Endothelial cell (in vitro differentiated cells): ENCODE results near the gene IL1RAP. TPM values are rescaled to one million over a fixed set of nuclear protein-coding genes. Genes with fewer than 3 reads are reported as not detected.
"Not testable (repeated sequence)": the region's sequence is repeated elsewhere in the genome, so short reads cannot be mapped to it uniquely, and the experiment has no call there.

ENCODE experiments used
- DNase-seq: peaks from one replicate; pipeline ENCODE4 v3.0.0; 2021; ENCODE audit warnings: low spot score
- H3K27ac Mint-ChIP-seq: one replicate; pipeline ENCODE4 v1.8.0; 2021; ENCODE audit warnings: mixed read lengths, inconsistent platforms; ENCODE audit not compliant: unreplicated experiment
- H3K27me3 Mint-ChIP-seq: one replicate; pipeline ENCODE4 v1.8.0; 2021; ENCODE audit warnings: mild to moderate bottlenecking, moderate library complexity, mixed read lengths, inconsistent platforms; ENCODE audit not compliant: unreplicated experiment
- H3K36me3 Mint-ChIP-seq: one replicate; pipeline ENCODE4 v1.8.0; 2021; ENCODE audit warnings: mild to moderate bottlenecking, low read depth, mixed read lengths, inconsistent platforms; ENCODE audit not compliant: unreplicated experiment
- H3K4me1 Mint-ChIP-seq: one replicate; pipeline ENCODE4 v1.8.0; 2021; ENCODE audit warnings: mild to moderate bottlenecking, mixed read lengths, inconsistent platforms; ENCODE audit not compliant: unreplicated experiment
- H3K4me3 Mint-ChIP-seq: one replicate; pipeline ENCODE4 v1.8.0; 2021; ENCODE audit warnings: mild to moderate bottlenecking, mixed read lengths, inconsistent platforms; ENCODE audit not compliant: unreplicated experiment
- H3K9me3 Mint-ChIP-seq: one replicate; pipeline ENCODE4 v1.8.0; 2021; ENCODE audit warnings: mixed read lengths, inconsistent platforms; ENCODE audit not compliant: unreplicated experiment
- total RNA-seq: library from RNA; stranded (reverse); fragmentation: NEBNext Ultra II Directional; extraction: Animal tissue kit (Norgen Biotek cat#: 25700); gene quantifications from one replicate; pipeline ENCODE4 v1.2.1, GENCODE V29; 2021; ENCODE audit not compliant: unreplicated experiment
- TF ChIP-seq, protein P1 (sequence below): fragments of 200-600 bp; sonication (generic); IDR thresholded peaks from one replicate; pipeline ENCODE4 v1.5.0; 2021; ENCODE audit warnings: antibody characterized with exemption; ENCODE audit not compliant: unreplicated experiment

The IL1RAP gene
- total RNA-seq, 1 donor from 2014 or later: 7.7 TPM

DNA sequence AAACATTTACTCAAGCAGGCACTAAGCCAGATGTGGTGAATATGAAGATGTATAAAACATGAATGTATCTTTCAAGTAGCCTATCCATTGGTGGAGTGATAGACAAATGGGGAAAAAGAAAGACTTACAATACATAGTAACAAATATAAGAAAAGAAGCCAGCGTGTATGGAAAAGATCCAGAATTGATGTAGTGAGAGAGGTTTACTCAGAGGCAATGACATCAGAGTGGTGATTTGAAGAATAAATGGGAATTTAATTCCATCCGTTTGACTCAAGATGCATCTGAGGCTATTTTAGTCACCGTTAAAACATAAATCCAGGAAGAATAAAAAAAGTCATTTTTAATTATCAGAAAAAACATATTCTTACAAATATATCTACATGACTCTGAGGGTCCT lies 162.6 kb downstream of the IL1RAP start:
- no peak for DNase-seq
- H3K36me3 Mint-ChIP-seq: no peaks in the 10 kb centered on the region
- H3K9me3 Mint-ChIP-seq: no peaks in the 10 kb centered on the region
- H3K4me3 Mint-ChIP-seq: no peak overlapping the region
- H3K27me3 Mint-ChIP-seq: no peaks in the 10 kb centered on the region
- no peaks in the 10 kb centered on the region for H3K4me1 Mint-ChIP-seq
- TF ChIP-seq, protein P1, sequence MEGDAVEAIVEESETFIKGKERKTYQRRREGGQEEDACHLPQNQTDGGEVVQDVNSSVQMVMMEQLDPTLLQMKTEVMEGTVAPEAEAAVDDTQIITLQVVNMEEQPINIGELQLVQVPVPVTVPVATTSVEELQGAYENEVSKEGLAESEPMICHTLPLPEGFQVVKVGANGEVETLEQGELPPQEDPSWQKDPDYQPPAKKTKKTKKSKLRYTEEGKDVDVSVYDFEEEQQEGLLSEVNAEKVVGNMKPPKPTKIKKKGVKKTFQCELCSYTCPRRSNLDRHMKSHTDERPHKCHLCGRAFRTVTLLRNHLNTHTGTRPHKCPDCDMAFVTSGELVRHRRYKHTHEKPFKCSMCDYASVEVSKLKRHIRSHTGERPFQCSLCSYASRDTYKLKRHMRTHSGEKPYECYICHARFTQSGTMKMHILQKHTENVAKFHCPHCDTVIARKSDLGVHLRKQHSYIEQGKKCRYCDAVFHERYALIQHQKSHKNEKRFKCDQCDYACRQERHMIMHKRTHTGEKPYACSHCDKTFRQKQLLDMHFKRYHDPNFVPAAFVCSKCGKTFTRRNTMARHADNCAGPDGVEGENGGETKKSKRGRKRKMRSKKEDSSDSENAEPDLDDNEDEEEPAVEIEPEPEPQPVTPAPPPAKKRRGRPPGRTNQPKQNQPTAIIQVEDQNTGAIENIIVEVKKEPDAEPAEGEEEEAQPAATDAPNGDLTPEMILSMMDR: no peak
- H3K27ac Mint-ChIP-seq: no peak overlapping the region

DNA sequence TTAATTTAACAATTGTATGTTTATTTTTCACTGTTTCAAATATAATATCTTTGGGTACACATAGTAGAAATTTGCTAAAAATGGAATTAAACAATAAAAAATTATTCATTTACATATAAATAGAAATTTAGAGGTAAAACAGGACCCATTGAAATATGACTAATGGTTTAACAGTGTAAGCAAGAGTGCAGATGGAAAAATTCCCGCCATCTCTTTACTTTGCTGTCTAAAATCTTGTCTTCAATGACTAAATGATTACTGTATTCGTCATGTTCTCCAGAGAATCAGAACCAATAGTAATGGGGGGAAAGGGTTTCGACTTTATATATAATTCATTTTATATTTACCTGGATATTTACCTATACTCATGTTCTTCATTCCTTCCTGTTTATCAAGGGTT lies 163.1 kb downstream of the IL1RAP start:
- Mint-ChIP-seq H3K4me1 (no peaks in the 10 kb centered on the region), H3K27me3 (no peaks in the 10 kb centered on the region), H3K36me3 (no peaks in the 10 kb centered on the region)

DNA sequence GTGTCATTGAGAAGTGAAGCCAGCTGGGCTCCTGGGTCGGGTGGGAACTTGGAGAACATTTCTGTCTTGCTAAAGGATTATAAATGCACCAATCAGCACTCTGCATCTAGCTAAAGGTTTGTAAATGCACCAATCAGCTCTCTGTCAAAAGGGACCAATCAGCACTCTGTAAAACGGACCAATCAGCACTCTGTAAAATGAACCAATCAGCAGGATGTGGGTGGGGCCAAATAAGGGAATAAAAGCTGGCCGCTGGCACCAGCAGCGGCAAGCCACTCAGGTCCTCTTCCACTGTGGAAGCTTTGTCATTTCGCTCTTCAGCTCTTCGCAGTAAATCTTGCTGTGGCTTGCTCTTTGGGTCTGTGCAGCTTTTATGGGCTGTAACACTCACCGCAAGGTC lies 164.0 kb downstream of the IL1RAP start:
- H3K36me3 Mint-ChIP-seq, H3K4me1 Mint-ChIP-seq: not testable (repeated sequence)

More for the DNA sequence above, 163.1 kb downstream of the IL1RAP start:
- TF ChIP-seq, protein P1: no peak
- H3K4me3 Mint-ChIP-seq: no peak overlapping the region
- H3K9me3 Mint-ChIP-seq: no peaks in the 10 kb centered on the region
- H3K27ac Mint-ChIP-seq: no peak overlapping the region
- DNase-seq: no peak

DNA sequence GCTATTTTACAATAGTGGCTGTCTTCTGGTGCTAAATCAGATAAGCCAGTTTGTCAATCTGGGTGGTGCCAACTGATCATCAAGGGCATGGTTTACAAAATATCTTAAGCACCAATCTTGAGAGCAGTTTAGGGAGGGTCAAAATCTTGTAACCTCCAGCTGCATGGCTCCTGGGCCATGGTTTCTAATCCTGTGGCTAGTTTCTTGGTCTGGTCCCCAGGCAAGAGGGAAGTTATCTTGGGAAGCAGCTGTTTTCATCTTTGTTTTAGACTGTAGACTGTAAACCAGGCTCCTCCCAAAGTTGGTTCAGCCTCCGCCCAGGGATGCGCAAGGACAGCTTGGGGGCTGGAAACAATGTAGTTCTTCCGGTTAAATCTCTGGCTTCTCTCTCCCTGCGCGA lies 166.8 kb downstream of the IL1RAP start:
- Mint-ChIP-seq H3K4me3 (no peak overlapping the region), H3K27me3 (no peaks in the 10 kb centered on the region), H3K36me3 (no peaks in the 10 kb centered on the region), H3K4me1 (no peaks in the 10 kb centered on the region), H3K27ac (no peak overlapping the region), H3K9me3 (no peaks in the 10 kb centered on the region)
- TF ChIP-seq, protein P1: no peak
- DNase-seq: no peak

More for the DNA sequence above, 164.0 kb downstream of the IL1RAP start:
- not testable (repeated sequence) for H3K27me3 Mint-ChIP-seq, H3K27ac Mint-ChIP-seq, H3K4me3 Mint-ChIP-seq, H3K9me3 Mint-ChIP-seq, DNase-seq

DNA sequence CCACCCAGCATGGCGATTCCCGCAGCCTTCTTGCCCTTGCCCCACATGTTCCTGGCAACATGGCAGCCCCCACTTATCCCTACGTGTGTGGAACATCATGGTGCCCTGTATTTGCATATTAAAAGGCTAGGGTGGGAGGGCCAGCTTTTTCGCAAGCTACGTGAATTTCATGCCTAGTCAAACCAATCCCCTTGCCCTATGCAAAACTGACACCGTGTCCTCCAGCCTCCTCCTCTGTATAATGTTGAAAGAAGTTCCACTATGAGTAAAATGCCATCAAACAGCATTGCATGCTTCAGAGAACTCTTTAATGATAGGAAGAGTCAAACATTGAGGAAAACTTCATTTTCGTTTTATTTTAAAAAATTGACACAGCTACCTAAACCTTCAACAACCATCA lies 170.9 kb downstream of the IL1RAP start:
- no peaks in the 10 kb centered on the region for H3K4me1 Mint-ChIP-seq
- H3K4me3 Mint-ChIP-seq: no peak overlapping the region
- no peak overlapping the region for H3K27ac Mint-ChIP-seq
- no peaks in the 10 kb centered on the region for H3K36me3 Mint-ChIP-seq
- no peaks in the 10 kb centered on the region for H3K27me3 Mint-ChIP-seq
- TF ChIP-seq, protein P1: no peak
- no peaks in the 10 kb centered on the region for H3K9me3 Mint-ChIP-seq
- no peak for DNase-seq

DNA sequence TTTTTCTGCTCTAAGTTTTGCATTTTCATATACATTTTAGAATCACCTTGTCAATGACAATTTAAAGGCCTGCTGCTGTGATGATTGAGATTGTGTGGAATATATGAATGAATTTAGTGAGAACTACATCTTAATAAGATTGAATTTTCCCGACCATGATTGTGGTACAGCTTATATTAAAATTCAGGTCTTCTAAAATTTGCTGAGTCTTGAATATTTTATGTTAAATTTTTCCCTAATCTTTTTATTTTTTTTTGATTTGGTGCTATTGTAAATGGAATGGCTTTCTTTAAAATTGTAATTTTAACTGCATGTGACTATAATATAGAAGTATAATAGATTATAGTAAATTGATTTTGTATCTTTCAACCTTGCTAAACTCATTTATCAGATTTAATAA lies 172.1 kb downstream of the IL1RAP start:
- Mint-ChIP-seq H3K4me1 (no peaks in the 10 kb centered on the region), H3K4me3 (no peak overlapping the region), H3K27me3 (no peaks in the 10 kb centered on the region), H3K27ac (no peak overlapping the region), H3K36me3 (no peaks in the 10 kb centered on the region), H3K9me3 (no peaks in the 10 kb centered on the region)
- TF ChIP-seq, protein P1: no peak
- DNase-seq: no peak
